GM21786 (cell line): ENCODE data around the gene EZR.

Source experiments
- ATAC-seq: cut with Tn5 transposase; IDR thresholded peaks from one replicate; pipeline ENCODE4 v1.9.1; 2021; ENCODE audit not compliant: unreplicated experiment

Gene EZR

DNA sequence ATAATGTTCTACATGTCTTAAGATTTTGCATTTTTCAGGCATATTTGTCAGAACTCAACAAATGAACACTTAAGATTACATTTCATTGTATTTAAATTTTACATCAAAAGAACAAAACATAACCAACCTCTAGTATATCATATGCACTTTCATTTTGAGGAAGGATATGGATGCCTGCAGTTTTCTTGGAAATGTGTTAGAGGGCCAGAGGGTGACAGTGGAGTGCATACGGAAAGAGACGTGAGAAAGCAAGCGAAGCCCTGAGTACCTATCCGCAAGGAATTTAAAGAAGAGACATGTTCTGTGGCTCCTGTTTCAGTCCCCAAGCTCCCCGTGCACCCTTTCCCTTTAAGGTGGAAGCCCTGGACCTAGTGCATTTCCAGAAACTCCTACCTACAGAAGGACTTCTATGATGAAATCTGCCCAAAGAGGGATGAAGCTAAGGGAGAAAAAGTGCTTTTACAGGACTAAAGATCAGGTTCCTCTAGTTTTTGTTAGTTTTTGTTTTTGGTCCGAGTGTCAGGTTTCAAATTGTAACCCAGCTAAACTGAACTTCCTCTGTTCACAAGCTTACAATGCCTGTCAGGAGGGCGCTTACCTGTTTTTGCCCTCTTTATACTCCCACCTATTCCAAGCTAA, 38.8 kb downstream of the EZR start:
- ATAC-seq: no peak

DNA sequence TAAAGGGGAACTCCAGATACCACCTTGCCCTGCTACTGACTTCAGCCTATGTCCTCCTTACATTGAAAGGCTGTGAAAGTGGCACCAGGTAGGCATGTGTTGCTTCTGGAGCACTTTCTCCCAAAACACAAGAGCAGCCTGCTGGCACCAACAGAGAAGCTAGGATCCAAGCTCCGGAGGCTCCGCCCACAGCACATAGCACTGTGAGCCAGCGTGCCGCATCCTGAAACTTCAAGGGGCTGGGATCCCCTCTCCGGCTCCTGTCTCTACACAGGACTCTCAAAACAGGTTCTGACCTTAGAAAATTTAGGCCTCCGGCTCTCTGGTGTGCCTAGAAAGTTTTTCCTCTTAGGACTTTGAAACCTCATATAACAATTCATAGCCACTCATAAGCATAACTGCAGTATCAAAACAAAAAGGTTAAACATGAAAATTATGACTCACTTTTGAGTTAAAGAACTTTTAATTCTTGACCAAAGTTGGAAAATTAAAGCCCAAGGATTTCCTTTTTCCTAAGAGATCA, 41.1 kb downstream of the EZR start:
- no peak for ATAC-seq

DNA sequence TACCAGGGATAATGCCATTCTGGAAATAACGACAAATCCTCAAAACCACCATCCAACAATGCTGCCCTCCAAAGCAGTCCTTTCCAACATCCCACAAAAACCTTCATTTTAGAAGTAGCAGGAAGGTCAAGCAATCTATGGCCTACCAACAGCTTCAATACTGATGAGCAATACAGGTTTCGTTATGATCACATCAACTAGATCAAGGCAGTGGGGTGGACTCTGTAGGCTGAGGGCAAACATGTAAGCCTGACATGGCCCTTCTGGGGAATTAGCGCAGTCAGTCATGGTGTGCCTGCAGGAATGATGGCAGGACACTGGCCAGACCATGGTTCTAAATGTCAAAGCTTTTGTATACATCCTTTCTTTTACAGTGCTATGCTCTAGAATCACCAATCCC, 41.7 kb downstream of the EZR start:
- no peak for ATAC-seq

DNA sequence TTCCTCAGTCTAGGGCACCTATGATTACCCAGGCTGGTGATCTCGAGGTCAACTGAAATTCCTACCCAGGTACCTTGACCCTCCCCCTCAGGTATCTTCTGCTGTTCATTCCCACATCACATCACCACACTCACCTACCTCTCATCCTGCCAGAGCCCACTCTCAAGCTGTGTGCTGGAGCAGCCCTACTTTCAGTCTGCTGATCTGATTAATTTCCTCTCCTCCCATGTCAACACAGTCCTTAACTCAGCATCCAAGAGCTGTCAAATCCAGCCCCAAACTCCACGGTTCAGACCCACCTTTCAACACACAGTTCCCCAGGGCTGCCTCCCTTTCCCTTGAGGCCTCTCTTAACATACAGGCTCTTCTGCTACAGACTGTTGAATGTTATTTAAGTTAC, 42.4 kb downstream of the EZR start:
- no peak for ATAC-seq

DNA sequence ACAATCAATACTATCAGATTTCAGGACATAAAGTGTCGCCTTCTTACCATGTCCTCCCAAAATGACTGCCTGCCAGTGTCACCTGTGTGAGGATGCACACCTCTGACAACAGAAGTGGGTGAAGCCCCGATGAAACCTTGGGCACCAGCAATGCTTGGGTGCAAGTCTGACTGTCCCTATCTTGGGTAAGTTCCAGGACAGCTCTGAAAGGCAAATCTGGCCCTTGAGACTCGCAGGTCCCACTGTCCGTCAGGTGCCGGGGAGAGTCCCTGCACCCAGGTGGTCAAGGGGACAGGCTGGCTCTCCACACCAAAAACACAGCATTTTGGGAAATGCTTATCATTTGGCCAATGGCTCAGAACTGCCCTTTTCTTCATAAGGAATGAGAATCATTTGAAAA, 43.3 kb downstream of the EZR start:
- ATAC-seq: no peak

DNA sequence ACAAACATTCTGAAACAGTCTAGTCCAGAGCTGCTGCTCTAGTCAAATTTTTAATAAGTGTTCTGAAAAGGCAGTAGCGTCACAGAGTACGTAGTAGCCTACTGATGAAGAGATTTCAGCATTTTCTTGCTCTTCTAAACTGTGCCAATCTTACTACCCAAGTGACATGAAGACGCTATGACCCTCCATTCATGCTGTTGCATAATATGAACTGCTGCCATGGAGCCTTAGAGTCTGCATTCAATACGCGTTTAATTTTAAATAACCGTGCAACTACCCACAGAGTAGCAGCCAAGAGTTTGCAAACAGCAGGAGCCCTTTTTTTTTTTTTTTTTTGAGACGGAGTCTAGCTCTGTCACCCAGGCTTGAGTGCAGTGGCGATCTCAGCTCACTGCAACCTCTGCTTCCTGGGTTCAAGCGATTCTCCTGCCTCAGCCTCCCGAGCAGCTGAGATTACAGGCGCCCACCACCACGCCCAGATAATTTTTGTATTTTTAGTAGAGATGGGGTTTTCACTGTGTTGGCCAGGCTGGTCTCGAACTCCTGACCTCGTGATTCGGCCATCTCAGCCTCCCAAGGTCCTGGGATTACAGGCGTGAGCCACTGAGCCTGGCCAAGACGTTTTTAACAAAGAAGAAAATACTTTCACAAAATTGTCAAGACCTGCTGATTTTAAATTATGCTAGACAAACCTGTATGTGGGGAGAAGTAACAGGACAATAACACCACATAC, 44.3 kb downstream of the EZR start:
- no peak for ATAC-seq

DNA sequence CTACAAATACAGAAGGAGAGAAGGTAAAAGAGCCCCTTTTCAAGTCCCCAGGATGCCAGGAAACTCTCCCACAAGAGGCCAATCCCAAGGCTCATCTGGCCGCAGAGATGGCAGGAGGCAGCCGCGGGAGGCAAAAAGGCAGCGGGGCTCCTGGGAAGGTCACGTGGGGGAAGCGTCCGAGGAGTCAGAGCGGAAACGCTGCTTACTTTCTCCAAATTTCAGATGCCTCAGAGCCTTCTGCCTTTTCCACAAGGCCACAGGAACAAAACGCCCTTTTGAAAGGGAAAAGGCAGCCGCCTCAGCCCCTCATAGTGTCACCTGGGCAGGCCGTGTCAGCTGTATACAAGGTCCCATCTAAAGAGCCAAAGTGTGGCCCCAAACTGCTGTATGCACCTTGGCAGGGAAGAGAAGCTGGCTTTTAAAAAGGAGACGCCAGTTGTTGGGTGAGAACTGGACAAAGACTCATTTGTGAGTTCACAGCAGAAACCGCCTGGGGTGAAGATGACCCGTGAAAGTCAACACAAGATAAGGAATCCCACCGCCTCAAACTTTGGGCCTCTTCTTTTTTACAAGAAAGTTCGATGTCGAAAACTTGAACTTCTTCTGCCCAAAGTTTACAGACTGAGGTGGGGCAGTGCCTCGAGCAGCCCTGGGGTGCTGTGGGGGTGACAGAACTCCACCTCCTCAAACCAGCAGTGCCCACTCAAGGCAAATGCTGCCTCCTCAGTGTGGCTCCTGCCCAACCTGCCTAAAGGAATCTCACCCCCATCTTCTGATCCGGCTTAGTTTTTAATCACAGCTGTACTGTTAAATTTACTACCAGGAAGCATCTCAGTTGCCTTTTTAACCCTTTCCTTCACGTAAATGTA, 45.4 kb downstream of the EZR start:
- ATAC-seq: no peak

DNA sequence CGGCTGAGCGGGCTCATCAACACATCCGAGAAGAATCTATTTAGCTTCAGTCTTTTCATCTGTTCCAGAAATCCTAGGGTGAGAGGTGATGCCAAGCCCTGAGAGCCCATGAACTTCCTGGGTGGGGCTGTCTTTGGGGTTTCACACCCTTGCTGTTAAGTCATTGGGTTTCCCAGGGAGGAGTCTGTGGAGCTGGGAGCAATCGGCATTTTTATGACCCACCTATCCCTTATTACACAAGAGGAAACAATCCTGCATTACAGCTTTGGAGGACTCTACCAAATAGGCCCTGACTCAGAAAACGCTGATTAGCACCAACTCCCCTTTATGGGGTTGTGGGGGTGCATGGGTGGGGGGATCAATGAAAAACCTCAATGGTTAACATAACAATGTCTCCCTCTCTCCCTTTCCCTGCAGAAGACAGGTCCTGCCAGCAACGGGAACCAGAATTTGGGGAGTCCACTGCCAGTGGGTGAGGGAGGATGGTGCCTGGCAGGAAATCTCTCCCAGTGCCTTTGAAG, 46.3 kb downstream of the EZR start:
- ATAC-seq: no peak

DNA sequence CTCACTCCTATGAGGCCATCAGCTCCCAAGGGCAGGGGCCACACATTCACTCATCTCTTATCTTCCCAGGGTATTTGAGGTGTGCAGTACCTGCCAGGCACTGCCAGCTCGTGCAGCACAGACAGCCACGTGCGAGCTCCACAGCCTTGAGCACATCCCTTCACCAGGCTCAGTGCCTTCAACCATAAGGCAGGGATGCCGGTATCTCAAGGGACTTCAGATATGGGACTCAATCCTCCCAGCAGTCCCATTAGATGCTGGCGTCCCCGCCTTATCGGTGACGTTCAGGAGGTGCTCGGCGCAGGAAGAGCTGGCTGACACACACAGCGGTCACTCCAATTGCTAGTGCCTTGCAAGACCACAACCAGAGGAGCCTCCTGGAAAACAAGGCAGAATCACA, 47.0 kb downstream of the EZR start:
- no peak for ATAC-seq

DNA sequence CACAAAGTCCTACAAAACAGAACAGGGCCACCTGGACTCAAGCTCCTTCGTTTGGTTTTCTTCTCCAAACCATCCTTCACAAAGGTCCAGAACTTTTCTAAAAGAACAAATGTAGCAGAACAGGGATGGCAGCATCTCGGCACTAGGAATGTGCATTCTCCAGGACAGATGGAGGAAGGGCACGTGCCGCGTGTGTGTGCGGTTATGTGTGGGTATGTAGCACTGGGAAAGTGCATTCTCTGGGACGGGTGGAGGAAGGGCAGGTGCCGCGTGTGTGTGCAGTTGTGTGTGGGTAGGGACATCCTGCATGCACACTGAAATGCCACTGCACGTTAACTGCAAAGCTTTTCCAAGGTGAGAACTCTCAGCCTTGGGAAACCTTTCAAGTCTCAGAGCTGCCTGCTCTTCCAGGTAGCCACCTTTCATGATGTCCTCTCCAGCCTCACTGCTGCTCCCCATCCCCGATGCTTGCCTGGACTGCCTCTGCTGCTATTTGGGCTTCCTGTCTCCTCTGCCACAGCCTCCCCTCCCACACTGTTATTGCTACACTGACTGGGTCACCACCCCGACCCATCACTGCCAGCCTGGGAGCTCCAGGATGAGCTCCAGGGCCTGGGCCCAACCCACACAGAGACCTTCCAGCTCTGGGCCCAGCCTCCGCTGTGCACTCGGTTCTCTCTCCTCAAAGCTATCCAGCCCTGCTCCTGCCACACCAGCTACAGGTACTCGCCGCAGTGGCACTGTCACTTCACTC, 47.6 kb downstream of the EZR start:
- ATAC-seq: no peak

DNA sequence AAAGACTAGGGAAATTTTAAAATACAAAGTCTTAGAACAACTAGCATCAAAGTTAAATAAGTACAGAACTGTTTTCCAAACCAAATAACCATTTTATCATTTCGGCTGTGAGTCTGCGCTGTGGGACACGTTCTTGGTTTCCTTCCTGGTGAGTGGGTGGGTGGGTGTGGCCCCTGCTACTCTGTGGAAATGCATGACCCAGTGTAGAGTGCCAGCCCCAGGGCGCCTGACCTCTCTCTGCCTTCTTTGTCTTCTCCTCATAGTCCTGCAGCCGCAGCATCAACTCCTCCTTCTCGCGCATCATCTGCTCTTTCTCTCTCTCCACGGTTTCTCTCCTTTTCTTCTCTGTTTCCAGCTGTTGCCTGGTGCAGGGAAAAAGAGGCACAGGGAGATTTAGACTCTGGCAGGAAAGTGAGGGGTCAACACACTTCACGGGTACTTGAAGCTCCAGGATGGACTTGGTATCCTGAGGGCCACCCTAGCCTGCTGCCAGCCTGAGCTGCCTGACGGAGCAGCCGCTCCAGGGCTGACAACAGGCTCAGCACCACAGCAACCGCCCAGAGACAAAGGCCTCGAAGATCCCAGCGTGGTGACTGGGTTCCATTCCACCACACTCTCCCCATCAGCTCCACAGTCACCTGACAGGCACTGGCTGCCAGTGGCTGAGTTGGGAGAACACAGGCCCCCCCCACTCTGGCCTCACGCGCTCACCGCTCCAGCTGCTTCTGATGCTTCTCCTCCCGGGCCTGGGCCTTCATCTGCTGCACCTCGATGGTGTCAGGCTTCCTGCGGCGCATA, 48.4 kb downstream of the EZR start:
- ATAC-seq: no peak

DNA sequence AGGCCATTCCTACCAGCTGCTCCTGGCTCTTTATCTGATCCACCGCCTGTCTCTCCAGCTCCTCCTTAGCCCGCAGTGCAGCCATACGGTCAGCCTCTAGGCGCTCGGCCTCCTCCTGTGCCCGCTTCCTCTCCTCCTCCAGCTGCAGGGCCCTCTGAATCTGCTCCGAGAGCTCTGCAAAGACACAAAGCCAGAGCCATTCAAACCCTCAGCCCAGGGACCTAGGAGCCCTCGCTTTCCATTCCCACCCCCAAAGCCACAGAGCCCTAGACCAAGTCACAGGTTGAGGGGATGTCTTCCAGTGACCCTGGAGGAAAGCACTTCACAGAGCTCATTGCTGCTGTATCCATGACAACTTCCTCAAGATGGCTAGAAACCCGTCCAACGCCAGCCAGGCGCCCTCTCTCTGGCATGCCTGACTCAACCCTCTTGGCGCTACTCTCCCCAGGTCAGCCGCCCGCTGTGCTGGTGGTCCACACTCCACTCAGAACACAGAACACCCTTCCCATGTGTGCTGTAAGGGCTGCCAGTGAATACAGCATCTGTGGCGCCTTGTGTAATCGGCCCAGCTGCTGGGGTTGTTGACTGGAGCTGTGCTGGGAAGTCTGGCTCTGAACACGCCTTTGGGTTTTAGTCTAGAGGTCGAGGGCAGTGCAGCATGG, 49.3 kb downstream of the EZR start:
- ATAC-seq: no peak

DNA sequence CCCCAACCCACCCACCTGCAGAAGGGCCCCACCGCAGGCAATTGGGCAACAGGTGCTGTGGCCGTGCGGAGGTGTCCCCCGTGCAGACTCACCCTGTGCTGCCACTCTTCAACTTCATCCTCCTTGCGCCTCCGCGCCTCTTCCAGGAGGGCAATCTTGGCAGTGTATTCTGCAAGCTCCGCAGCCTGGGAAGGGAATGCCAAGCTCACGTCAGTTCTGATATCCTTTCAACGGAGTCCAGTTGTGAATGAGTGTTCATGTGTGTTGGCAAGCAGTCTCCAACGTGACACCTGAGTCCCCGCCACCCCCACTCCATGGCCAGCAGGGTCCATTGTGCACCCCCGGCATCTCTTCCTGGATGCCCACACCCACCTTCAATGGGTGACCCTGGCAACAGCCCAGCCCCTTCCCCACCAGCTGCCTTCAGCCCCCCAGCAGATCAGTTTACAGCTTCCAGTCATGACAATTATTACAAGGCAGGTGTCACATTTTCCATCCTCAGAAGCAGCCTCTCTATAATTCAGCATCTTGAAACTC, 49.9 kb downstream of the EZR start:
- no peak for ATAC-seq

DNA sequence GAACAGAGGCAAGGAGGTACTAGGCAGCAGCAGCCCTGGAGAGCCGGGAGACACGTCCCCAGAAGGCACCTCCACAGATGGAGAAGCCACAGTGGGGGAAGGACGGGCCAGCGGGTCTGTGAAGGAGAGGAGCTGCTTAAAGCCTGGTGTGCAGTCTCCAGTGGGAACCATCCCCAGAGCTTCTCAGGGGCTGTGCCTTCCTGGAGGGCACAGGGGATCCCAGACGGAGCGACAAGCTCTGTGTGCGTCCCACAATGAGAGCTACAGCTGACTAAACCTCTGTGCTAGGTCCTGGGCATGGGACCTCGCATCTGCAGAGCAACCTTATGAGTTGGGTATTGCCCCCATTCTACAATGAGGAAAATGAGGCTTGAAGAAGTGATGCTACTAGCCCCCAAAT, 50.7 kb downstream of the EZR start:
- ATAC-seq: no peak

DNA sequence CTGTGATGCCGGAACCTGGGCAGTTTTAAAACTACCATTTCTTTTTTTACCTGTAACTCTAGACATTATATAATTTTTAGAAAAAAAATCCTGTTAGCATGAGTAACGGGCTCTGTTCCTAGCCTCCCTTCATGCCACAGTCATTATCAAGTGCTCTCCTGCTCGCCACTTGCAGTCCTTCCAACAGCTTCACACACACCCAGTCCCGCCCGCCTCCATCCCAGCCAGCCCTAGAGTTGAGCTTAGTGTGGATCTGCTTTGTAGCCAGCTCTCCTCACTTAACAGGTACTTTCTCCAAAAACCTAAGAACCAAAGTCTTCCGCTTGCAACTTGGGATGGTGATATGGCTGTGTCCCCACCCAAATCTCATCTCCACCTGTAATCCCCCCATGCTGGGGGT, 51.5 kb downstream of the EZR start:
- no peak for ATAC-seq

DNA sequence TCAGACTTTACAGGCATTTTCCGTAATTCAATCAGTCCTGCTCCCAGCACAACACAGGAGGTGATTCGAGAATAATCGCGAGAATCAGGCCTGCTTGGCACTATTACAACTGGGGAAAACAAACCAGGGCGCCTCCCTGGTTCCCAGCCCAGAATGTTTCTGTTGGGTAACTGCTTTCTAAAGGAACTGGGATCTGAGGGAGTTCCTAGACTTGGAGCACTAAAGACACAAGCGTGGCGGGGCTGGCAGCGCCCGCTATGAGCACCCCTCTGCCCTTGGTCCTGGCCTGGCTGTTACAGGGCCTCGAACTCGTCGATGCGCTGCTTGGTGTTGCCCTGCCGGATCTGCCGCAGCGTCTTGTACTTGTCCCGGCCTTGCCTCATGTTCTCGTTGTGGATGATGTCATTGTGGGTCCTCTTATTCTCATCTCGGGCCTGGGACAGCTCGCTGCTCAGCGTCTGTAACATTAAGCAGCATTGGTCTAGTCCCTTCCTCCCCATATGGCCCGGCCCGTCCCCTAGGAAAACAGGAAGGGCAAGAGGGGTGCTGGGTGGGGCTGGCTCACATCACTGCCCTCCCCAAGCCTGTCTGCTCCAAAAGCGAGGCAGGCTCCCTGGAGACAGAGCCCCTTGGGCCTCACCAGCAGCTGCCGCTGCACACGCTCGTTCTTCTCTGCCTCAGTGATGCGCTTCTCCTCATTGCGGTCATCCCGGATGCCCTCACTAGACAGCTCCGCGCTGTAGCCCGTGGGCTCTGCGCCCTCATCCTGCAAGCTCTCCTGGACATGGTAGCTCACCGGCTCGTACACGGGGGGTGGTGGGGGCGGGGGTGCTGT, 52.3 kb downstream of the EZR start:
- ATAC-seq: no peak

DNA sequence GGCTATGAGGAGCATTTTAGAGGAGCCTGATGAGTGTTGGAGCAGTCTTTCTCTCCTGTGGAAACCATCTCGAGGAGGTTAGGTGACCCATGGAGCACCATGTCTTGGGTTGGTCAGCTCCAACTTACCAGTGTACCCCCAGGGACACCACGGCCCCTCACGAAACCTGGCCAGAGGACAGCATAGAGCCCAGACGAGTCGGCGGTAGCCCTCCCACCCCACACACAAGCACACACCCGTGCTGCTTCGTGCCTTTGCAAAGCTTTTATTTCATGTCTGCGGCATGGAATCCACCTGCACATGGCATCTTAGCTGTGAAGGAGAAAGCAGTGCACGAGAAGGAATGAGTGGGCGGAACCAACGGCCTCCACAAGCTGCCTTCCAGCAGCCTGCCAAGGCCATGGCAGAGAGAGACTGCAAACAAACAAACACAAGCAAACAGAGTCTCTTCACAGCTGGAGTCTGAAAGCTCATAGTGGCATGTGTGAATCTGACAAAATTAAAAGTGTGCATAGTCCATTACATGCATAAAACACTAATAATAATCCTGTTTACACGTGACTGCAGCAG, 53.6 kb downstream of the EZR start:
- no peak for ATAC-seq

DNA sequence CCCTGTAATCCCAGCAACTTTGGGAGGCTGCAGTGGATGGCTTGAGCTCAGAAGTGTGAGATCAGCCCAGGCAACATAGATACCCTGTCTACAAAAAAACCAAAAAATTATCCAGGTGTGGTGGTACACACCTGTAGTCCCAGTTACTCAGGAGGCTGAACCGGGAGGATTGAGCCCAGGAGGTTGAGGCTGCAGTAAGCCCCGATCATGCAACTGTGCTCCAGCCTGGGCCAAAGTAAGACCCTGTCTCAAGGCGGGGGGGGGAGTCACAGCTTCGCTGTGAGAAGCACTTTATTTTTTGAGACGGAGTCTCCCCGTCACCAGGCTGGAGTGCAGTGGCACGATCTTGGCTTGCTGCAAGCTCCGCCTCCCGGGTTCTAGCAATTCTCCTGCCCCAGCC, 54.2 kb downstream of the EZR start:
- ATAC-seq: no peak
